ENCODE data around the gene STEAP1B.
"Not testable (repeated sequence)": the region's sequence is repeated elsewhere in the genome, so short reads cannot be mapped to it uniquely, and the experiment has no call there.

The STEAP1B gene

DNA sequence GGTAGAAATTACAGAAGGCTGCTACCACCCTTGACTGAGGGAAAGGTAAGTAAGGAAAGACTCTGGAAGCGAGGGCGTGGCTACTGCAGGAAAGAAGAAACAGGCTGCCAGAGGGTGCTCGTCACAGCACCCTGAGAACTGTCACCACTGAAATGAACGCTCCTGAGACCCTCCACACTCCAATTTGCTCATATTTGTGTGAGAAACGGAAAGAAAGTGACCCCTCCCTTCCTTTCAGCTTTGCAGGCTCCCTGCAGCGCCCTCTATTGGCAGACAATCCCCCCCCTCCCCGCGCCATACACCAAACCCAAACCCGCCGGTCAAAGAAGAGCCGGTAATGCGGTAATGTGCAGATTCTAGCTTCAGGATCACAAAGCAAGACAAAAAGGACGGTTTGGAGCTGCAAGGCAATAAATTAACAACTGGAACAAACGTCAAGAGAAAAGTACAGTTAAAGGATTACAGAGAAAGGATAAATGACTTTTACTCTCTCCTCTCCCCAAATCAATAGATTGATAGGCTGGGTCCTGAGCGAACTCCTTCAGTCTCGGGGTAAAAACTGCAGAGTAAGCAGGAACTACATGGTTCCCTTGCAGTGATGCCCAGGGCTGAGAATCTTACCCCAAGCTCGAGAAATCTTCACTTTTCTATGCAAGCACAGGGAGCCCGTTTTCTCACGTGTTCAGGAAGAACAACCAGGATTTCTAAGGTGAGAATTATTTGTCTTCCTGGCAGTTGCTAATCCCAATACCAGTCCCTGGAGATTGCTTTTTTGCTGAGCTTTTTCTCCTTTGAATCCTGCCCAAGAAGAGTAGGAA, 47.6 kb downstream of the STEAP1B start:
- peak; percentile 26 for DNase-seq

DNA sequence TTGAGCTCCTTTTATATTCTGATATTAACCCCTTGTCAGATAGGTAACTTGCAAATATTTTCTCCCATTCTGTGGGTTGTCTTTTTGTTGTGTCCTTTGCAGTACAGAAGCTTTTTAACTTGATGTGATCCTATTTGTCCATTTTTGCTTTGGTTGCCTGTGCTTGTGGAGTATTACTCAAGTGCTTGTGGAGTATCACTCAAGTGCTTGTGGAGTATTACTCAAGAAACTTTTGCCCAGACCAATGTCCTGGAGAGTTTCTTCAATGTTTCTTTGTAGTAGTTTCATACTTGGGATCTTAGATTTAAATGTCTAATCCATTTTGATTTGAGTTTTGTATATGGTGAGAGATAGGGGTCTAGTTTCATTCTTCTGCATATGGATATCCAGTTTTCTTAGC, 50.0 kb downstream of the STEAP1B start:
- not testable (repeated sequence) for DNase-seq

DNA sequence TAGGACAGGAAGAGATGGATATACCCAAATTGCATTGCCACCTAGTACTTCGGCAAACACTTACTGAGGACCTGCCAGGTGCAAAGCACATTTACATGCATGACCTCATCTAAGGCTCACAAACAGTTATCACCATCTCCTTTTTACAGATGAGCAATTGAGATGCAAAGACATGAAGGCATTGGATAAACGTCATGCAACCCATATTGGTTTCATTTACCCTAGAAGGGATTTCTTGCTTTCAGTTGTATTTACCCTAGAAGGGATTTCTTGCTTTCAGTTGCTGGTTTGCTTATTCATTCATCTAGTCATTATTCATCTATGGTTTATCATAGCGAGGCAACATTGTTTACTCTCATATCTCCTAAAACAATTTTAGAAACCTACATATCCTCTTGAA, 52.2 kb downstream of the STEAP1B start:
- DNase-seq, result no peak

DNA sequence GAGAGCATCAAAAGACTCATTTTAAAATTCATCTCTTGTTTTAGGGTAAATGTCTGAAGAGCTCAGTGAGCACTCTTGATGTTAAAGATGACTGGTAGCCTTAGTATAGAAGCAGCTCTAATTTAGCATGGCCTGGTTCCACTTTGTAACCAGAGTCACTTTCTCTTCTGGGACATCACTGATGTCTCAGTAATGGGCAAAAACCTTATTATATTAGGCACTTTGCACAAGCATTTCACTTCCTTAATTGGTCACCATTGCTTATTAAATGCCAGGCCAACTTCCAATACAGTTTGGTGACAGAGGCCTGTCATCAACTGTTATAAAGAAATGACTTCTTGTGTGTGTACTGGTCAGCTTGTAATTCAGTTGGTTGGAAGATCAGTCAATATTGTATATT, 53.0 kb downstream of the STEAP1B start:
- no peak for DNase-seq

GRCh38 chr7:22445853-22446252, 54.1 kb downstream of the STEAP1B start:
- DNase-seq, result no peak

DNA sequence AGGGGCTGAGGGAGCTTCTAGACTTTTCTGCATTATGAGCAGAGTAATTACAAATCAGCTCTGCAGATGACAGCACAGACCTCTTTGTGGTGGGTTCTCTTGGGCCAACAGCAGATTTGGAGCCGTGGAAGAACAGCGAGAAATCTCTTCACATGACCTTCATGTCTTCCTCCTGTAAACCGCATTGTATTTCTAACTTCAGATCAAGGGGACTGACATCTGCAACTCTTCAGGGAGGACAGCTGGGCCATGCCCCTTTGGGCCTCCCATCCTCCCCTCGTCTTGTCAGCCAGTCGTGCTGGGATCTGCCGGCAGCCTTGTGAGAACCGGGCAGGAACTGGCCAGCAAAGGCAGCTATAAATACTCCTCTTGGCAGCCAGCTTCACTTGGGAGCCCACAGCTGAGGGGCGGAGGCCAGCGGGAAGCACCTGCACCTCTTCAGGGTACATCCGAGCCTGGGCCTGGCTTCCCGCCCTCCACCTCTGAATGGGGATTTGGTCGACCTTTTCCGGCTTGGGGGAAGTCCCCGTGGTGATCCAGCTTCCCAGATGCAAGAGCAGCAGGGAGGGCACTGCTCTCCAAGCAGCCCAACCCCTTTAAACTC, 54.7 kb downstream of the STEAP1B start:
- no peak for DNase-seq

DNA sequence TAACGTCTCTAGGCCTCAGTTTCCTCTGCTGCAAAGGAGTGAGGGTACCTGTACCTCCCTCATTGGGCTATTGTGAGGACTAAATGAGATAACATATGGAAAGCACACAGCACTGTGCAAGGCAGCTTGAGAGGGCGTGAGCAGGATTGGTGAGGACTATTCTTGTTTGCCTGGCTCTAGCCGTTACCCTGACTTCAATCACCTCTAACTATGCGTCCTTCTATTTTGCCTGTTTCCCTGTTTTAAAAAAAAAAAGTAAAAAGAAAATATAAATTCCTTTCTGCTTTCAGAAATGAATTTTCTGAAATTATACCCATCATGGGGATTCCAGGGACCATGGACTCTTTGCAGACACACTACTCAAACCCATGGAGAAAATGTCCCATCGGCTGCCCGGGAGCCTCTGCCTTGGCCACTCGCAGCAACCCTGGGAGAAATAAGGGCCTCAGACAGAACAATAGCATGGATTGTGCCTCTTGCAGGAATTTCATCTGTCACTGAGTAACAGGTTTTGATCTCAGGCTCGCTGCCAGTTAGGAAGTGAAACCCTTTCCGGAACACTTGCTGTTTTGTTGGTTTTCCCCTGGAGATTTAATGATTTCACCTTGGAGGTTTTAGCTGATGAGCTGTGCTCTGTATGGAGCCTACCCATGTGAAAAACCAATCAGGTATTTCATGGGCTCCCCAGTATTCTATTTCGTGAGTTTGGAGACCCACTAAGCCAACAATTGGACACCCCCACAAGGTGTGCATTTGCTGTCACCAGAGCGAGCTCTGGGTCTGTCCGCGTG, 55.6 kb downstream of the STEAP1B start:
- DNase-seq, result no peak

DNA sequence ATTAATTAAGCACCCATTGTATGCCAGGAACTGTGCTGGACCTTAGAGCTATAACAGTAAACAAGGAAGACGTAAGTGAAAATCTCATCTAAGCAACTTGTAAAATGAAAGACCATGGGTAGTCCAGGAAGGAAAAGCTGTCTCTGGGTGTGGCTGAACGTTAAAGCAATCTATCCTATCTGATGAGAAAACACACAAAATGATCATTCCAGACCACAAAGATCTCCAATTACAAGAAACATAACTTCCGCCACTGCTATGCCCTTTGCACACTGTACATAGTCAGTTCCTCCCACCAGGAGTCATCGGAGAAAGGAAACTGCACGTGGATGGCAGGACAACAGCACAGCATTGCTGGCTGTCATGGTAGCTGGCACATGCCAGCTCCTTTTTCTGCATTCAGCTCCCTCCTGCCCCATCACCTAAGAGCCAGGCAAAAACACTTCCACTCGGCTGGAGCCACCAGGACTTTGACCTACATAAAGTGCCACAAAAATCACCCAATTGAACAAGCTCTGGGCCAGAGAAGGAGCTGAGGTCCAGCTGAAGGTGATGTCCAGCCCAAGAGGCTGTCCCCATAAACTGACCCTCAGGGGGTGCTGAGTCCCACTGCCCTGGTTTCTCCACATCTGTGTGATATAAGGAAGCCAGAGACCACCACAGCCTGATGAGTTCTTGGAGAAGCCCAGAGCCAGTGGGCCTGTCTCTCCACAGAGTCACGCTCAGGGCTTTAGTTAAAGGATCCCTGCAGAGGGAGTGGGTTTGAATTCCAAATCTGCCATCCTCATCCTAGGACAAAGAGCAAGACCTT, 56.4 kb downstream of the STEAP1B start:
- DNase-seq, result no peak

- DNase-seq, result no peak
Measured at GRCh38 chr7:22442882-22443369, 57.1 kb downstream of the STEAP1B start.

DNA sequence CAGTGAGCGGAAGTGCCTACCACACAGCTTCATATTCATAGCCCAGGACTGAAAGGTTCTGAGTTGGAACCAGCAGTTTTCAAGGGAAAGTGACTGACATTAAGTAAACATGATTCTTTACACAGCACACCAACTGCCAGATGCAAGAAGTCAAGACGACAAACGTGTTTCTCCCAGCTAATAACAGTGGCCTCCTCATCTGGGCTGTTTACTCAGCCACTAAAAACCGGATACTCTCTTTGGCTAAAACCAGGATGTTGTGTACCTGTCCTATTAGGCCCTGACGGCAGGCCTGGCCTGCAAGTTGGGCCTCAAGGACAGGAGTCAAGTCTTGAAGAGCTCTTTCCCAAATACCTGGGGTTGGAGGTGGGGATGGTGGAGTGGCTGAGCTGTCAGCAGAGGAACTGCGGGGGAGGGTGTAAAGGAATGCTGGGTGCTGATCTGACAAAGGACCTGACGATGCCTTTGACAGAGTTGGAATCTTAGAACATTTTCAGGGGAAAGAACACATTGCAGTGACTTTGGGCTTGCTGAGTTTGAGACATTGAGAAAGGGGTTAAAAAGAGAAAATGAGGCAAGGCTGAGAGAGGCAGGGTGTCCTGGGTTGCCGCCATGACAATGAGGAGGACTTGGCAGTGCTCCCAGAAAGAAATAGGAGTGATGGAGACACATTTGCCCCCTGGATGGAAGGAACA, 57.7 kb downstream of the STEAP1B start:
- DNase-seq, result no peak

GRCh38 chr7:22441157-22441556, 58.8 kb downstream of the STEAP1B start:
- no peak for DNase-seq

DNA sequence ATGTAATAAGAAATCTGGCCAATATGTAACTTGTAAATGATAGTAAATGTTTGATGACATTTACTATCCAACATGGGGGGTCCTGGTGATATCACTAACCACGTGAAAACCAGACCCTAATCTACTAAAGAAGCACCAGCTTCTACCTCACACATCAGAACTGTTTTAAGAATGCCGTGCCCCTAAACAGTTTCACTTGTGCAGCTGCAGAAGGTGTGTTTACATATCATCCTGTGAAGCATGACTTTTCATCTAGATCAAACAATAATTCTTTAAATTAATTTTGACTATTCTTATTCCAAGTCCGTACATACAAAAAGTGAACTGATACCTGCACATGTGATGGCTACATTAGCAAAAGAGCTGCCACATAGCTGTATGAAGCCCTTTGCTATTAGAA, 61.0 kb downstream of the STEAP1B start:
- no peak for DNase-seq

- not testable (repeated sequence) for DNase-seq
Measured at GRCh38 chr7:22436552-22436951, 63.4 kb downstream of the STEAP1B start.

DNA sequence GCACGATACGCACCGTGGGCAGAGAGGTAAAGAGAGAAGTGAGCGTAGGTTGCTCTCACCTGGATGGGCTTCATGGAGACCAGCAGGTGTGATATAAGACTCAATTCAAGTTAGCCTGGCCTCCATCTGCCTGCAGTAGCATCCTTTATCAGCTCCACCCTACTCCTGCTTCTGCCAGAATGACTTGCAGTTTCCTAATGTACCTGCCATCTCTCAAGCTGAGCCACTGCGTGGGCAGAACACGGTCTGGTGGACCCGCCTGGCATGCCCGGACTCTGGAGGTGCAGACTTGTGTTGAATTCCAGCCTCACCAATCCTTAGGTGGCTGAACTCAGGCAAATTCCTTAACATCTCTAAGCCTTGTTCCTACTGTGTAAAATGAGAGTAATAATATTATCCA, 64.3 kb downstream of the STEAP1B start:
- DNase-seq, result no peak

DNA sequence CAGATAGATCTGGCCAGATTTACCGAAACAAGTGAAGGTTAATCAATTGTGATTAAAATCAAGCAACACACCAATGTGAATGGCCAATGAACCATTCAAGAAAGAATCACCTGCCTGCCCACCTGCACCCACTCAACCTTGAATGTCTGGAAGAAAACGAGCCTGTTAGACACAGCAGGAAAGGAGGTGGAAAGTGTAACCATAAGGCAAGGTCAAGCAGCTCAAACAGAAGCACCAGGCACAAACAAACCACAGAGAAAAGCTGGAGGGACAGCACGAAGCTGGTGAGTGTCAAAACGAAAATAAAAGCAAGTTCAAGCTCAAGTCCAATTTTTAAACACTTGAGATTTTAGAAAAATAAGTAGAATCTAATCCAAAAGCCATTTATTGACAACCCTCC, 64.9 kb downstream of the STEAP1B start:
- DNase-seq, result no peak

DNA sequence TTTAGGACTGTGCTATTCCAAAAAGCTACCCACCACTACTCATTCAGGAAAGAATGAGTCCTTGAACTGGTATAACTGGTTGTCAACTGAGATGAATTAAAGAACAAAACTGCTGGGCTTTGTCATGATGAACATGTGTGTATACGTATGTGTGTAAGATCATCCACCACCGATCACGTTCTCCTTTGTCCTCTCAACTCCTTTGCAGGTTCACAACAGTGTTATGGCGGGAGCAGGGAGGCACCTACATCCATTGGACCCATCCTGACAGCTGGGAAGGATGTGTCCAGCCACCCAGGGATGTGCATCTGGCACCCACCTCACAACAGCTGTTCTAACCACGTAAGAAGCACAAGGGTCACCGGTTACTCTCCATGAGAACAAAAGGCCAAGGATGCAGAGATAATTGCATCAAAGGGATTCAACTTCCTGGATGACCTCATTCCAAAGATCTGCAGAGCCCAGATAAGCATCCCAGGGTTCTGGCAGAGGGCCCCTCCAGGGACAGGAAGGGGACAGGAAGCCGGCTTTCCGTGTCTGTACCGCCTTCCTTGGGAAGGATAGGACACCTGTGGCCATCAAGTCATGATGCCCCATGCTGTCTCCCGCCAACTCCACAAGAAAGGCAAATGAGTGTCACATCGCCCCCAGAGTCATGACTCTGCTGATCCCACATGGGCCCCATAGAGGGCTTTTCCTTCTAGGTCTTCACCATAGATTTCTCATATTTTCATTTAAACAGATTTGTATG, 66.1 kb downstream of the STEAP1B start:
- peak; percentile 64 for DNase-seq

GRCh38 chr7:22433165-22433700, 66.8 kb downstream of the STEAP1B start:
- not testable (repeated sequence) for DNase-seq

DNA sequence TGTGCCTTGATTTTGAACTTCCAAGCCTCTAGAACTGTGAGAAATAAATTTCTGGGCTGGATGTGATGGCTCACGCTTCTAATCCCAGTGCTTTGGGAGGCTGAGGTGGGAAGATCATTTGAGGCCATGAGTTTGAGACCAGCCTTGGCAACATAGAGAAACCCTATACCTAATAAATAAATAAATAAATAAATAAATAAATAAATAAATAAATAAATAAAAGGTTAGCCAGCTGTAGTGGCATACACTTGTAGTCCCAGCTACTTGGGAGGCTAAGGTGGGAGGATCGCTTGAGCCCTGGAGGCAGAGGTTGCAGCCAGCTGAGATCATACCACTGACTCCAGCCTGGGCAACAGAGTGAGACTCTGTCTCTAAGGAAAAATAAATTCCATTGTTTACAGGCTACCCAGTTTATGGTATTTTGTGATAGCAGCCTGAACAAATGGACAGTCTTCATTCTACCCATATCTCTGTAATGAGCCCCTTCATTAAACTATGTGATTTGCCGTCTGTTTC, 67.7 kb downstream of the STEAP1B start:
- no peak for DNase-seq

GRCh38 chr7:22430457-22430856, 69.5 kb downstream of the STEAP1B start:
- DNase-seq, result peak; percentile 92

GRCh38 chr7:22429386-22429785, 70.6 kb downstream of the STEAP1B start:
- DNase-seq, result no peak

DNA sequence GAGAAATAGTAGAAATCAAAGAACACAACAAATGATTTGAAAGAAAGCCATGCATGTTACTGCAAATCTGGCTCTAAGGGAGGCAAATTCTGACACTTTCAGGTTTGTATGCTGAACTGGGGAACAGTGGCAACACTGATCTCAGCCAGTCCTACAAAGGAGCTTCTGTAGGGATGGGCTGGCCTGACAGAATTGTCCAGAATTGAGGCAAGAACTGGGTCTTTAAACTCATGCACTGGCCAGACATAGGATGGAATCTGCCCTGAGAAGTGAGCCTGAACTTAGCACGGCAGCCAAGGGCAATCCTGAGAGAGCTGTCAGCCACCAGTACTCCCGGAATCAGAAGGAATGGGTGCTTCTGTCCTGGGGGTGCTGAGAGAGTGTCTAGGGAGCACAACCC, 72.1 kb downstream of the STEAP1B start:
- DNase-seq, result no peak
